GM12892 (cell line): ENCODE results near the gene UNC45B.

ENCODE experiments used
- POLR2A ChIP-seq: IDR thresholded peaks from 2 replicates; pipeline ENCODE4 v1.6.1; 2011; ENCODE audit warnings: low read depth, low read length, control low read depth
- POLR2AphosphoS5 ChIP-seq: IDR thresholded peaks from 2 replicates; pipeline ENCODE4 v1.6.1; 2011; ENCODE audit warnings: low read depth, low read length, control low read depth
- TAF1 ChIP-seq: IDR thresholded peaks from 2 replicates; pipeline ENCODE4 v1.6.1; 2011; ENCODE audit warnings: low read depth, mild to moderate bottlenecking, control low read depth, low read length, borderline replicate concordance

- TF ChIP-seq POLR2AphosphoS5 (no peak), POLR2A (no peak), TAF1 (no peak)
Measured at GRCh38 chr17:35104844-35105450, 42.7 kb upstream of the UNC45B start.
